ENCODE data around the gene RAB4A. TPM values are rescaled to one million over a fixed set of nuclear protein-coding genes. Genes with fewer than 3 reads are reported as not detected.

The RAB4A gene, protein sequence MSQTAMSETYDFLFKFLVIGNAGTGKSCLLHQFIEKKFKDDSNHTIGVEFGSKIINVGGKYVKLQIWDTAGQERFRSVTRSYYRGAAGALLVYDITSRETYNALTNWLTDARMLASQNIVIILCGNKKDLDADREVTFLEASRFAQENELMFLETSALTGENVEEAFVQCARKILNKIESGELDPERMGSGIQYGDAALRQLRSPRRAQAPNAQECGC
- 26.2 and 33.3 TPM in 2 replicates for total RNA-seq (2012; rRNA removed)
- polyA plus RNA-seq (2012; rRNA removed), result 23.9 and 25.6 TPM in 2 replicates
- 24.6 and 26.8 TPM in 2 replicates for polyA plus RNA-seq (2012; cell fraction: cytosol; rRNA removed)
- 9.4 and 14.7 TPM in 2 replicates for polyA plus RNA-seq (2012; cell fraction: nucleus; rRNA removed; ENCODE audit: low replicate concordance)
- Bru-seq, nascent RNA, result percentile 92 among the genes with signal in this experiment
- BruChase-seq, experiment 1, labeled RNA remaining after a 6-hour chase, result percentile 86 among the genes with signal in this experiment
- BruChase-seq, experiment 2, labeled RNA remaining after a 2-hour chase, result percentile 89 among the genes with signal in this experiment
- long read RNA-seq, transcript RAB4A-201 (8 exons, 2,966 nt), result major isoform, 76 of 93 reads
- long read RNA-seq, partial matches to known transcripts, result 7 of 93 reads
- long read RNA-seq, other reads (novel, unspliced or antisense), result 9 of 93 reads

DNA sequence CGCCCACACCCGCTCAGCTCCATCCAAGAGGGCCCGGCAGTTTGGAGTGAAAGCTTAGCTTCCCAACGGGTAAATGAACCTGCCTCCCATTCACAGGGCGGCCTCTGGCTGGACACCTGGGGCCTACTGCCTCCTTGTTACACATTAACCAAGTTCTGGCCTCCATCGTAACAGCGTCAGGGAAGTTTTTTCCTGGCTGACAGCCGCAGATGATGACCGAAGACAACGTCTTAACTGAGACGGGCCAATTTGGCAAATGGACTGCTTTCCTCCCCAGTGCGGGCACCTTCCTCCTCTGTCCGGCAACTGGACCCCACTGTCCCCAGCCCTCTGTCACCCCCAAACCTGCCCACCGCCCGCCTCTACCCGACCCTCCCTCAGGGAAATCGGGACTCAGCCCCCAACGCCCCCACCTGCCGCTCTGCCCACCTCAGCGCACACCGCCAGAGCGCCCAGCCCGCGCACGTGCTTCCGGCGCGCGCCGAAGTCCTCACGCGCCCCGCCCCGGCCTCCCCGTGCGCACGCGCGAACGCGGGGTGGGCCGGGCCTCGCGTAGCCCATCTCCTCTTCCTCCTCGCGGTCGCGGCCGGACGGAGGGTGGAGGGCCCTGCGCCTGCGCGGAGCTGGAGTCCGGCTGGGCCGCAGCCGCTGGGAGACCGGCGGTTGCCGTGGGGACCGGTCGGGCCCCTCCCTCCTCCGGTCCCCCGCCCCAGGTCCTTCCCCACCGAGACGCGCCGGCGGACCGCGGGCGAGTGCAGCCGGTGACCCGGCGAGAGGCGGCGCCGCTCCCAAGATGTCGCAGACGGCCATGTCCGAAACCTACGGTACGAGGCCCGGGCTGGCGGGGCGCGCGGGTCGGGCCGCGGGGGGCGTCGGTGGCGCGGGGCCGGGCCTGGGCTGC, at the start of gene RAB4A:
TSS of gene RAB4A (plus strand) at position 565 of the 901 bp plus-strand sequence. CDS start at position 794, 229 bp downstream.
- H2BK15ac ChIP-seq (ENCODE audit: low read depth, low read length), result 0 out of 3 replicates have a peak within 1 kb of the TSS, but pooled peaks have one; percentile 7
- POLR2A ChIA-PET (ENCODE audit: unreplicated experiment), result interaction anchor here (0.6 kb wide), 1 partner anchor 1105 kb away, joined by 4 read pairs; the partner anchor contains the start of gene IBA57
- no peak for TF ChIP-seq SMC3 (IDR thresholded peaks at IDR 0.05; ENCODE audit: low read depth, low read length)
- TF ChIP-seq, protein P1, sequence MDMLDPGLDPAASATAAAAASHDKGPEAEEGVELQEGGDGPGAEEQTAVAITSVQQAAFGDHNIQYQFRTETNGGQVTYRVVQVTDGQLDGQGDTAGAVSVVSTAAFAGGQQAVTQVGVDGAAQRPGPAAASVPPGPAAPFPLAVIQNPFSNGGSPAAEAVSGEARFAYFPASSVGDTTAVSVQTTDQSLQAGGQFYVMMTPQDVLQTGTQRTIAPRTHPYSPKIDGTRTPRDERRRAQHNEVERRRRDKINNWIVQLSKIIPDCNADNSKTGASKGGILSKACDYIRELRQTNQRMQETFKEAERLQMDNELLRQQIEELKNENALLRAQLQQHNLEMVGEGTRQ (IDR thresholded peaks at IDR 0.05; ENCODE audit: low read depth, low read length), result peak; percentile 67
- peak; percentile 68; the same call in 1 of the 2 replicates for TF ChIP-seq POLR2A (IDR thresholded peaks at IDR 0.05; ENCODE audit: low read depth, low read length)
- peak; percentile 72; the same call in 1 of the 2 replicates for TF ChIP-seq MXI1 (IDR thresholded peaks at IDR 0.05; ENCODE audit: borderline replicate concordance, low read depth, low read length)
- TF ChIP-seq MAFK (IDR thresholded peaks at IDR 0.05; ENCODE audit: low read depth, low read length), result no peak
- TF ChIP-seq MAZ (IDR thresholded peaks at IDR 0.05; ENCODE audit: borderline replicate concordance, low read depth, low read length), result peak; percentile 55; the same call in 1 of the 2 replicates
- TF ChIP-seq, protein P2, sequence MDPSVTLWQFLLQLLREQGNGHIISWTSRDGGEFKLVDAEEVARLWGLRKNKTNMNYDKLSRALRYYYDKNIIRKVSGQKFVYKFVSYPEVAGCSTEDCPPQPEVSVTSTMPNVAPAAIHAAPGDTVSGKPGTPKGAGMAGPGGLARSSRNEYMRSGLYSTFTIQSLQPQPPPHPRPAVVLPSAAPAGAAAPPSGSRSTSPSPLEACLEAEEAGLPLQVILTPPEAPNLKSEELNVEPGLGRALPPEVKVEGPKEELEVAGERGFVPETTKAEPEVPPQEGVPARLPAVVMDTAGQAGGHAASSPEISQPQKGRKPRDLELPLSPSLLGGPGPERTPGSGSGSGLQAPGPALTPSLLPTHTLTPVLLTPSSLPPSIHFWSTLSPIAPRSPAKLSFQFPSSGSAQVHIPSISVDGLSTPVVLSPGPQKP (IDR thresholded peaks at IDR 0.05; ENCODE audit: borderline replicate concordance, low read depth, low read length), result no peak
- TF ChIP-seq RAD21 (IDR thresholded peaks at IDR 0.05; ENCODE audit: low read length), result no peak
- TF ChIP-seq RFX5 (IDR thresholded peaks at IDR 0.05; ENCODE audit: low read depth, low read length), result no peak
- no peak for TF ChIP-seq RCOR1 (IDR thresholded peaks at IDR 0.05; ENCODE audit: insufficient replicate concordance, low read length)
- no peak for TF ChIP-seq FOS (IDR thresholded peaks at IDR 0.05; ENCODE audit: low read depth, low read length)
- TF ChIP-seq CEBPB (IDR thresholded peaks at IDR 0.05; ENCODE audit: low read depth, low read length), result no peak

More for the DNA sequence above, at the start of gene RAB4A:
- Histone ChIP-seq H3K36me3 (ENCODE audit: control insufficient read depth, insufficient read depth, low read length) (no peaks in the 10 kb centered on the region), H2BK20ac (ENCODE audit: low read depth, low read length) (no peak within 1 kb of the TSS), H3K4me1 (ENCODE audit: control insufficient read depth, insufficient read depth, low read length) (peaks cover 10% of the 10 kb centered on the region), H2BK5ac (ENCODE audit: low read depth, low read length, poor library complexity, severe bottlenecking) (peak within 1 kb of the TSS; percentile 44), H3K4ac (ENCODE audit: low read depth, low read length) (peak within 1 kb of the TSS; percentile 78), H3K18ac (ENCODE audit: low read depth, low read length) (peak within 1 kb of the TSS; percentile 66), H4K8ac (ENCODE audit: low read depth in 2 of 2, low read length in 2 of 2) (peak within 1 kb of the TSS; percentile 91 to 92), H3K4me3 (ENCODE audit: insufficient read depth, low read depth, low read length) (peak within 1 kb of the TSS; percentile 87), H2AFZ (replicated peaks; ENCODE audit: low read length, poor library complexity) (peak within 1 kb of the TSS; percentile 91), H3K27ac (ENCODE audit: insufficient read depth, low read length) (peak within 1 kb of the TSS; percentile 54), H3K56ac (ENCODE audit: extremely low read depth, insufficient read depth, low read length) (peak within 1 kb of the TSS; percentile 87), H3K23ac (ENCODE audit: low read depth, low read length) (peak within 1 kb of the TSS; percentile 92), H2BK120ac (ENCODE audit: low read depth, low read length) (peak within 1 kb of the TSS; percentile 55), H4K5ac (ENCODE audit: low read depth, low read length) (peak within 1 kb of the TSS; percentile 50), H4K20me1 (ENCODE audit: insufficient read depth, low read length) (peaks cover 28% of the 10 kb centered on the region), H3K14ac (replicated peaks; ENCODE audit: low read depth, low read length) (peak within 1 kb of the TSS; percentile 94), H3K9me3 (ENCODE audit: control insufficient read depth, insufficient read depth, low read length) (0 out of 2 replicates have a peak, but pooled peaks cover 2% of the 10 kb centered on the region), H2AK5ac (ENCODE audit: low read depth, low read length) (peak within 1 kb of the TSS; percentile 68), H3K4me2 (ENCODE audit: low read depth, low read length) (peak within 1 kb of the TSS; percentile 90), H3K9me1 (ENCODE audit: insufficient read depth, low read length) (peaks cover 6% of the 10 kb centered on the region), H3K9ac (ENCODE audit: low read depth, low read length) (peak within 1 kb of the TSS; percentile 85), H3K27me3 (ENCODE audit: control insufficient read depth, insufficient read depth, low read length) (no peaks in the 10 kb centered on the region), H2AK9ac (replicated peaks; ENCODE audit: low read depth, low read length, poor library complexity) (peak within 1 kb of the TSS; percentile 90), H4K91ac (ENCODE audit: insufficient read depth, low read depth, low read length) (no peak within 1 kb of the TSS), H3K79me1 (ENCODE audit: low read depth in 1 of 2, low read length in 2 of 2) (peaks cover 11 to 38% of the 10 kb centered on the region in 2 experiments; a peak in 2 of 4 replicates)
- DNase-seq (peak; percentile 81), ATAC-seq (ENCODE audit: low read depth) (peak; percentile 96)
- 20% methylated on average over 33 of the region's 95 CpGs; no CpG with 5 or more reads in 1 of the 2 experiments for WGBS, 2 experiments (ENCODE audit: extremely low coverage in 2 of 2, insufficient read length in 1 of 2)
- dilution Hi-C loops (cut with HindIII; ENCODE audit: low sequenced_read_pairs, unreplicated experiment) (loop anchor here (25.0 kb wide), 1 partner anchor 217 kb away; no protein-coding TSS in a partner anchor), in situ Hi-C loops (cut with MboI; ENCODE audit: low sequenced_read_pairs) (loop anchor here (25.0 kb wide), 1 partner anchor 1042 kb away; no protein-coding TSS in a partner anchor), intact Hi-C loops (cut with micrococcal nuclease) (loop anchor here (5.0 kb wide), 2 partner anchors 47 to 172 kb away; no protein-coding TSS in a partner anchor)
- CTCF ChIA-PET, result no interaction called here
- BruUV-seq (replicated peaks), result no TSS peak

Measured in IMR-90 (cell line).